A673 (cell line): ENCODE measurements around the gene RRAGA.

Experiments
- EZH2 ChIP-seq: fragments of 200-600 bp; sonication (generic); IDR thresholded peaks from 2 replicates; pipeline ENCODE4 v1.6.1; 2017; ENCODE audit warnings: borderline replicate concordance, low read depth, mild to moderate bottlenecking, mixed read lengths, antibody characterized with exemption, low read length; ENCODE audit not compliant: poor library complexity, severe bottlenecking
- TF ChIP-seq, protein P1 (sequence below): fragments of 300-800, 200-600 bp; sonication (generic); conservative IDR thresholded peaks from 2 replicates; pipeline ENCODE4 v1.5.1; 2017; ENCODE audit warnings: low read depth, mild to moderate bottlenecking, antibody characterized with exemption, low read length, moderate library complexity, mixed read lengths

- TF ChIP-seq, protein P1, sequence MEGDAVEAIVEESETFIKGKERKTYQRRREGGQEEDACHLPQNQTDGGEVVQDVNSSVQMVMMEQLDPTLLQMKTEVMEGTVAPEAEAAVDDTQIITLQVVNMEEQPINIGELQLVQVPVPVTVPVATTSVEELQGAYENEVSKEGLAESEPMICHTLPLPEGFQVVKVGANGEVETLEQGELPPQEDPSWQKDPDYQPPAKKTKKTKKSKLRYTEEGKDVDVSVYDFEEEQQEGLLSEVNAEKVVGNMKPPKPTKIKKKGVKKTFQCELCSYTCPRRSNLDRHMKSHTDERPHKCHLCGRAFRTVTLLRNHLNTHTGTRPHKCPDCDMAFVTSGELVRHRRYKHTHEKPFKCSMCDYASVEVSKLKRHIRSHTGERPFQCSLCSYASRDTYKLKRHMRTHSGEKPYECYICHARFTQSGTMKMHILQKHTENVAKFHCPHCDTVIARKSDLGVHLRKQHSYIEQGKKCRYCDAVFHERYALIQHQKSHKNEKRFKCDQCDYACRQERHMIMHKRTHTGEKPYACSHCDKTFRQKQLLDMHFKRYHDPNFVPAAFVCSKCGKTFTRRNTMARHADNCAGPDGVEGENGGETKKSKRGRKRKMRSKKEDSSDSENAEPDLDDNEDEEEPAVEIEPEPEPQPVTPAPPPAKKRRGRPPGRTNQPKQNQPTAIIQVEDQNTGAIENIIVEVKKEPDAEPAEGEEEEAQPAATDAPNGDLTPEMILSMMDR: no peak
- TF ChIP-seq EZH2: no peak
These were observed 16.2 kb upstream of the RRAGA start, which contains the start of gene SAXO1 for GRCh38 chr9:19033015-19033414.
